Measurements from ENCODE around the gene SPNS2. TPM values are rescaled to one million over a fixed set of nuclear protein-coding genes. Genes with fewer than 3 reads are reported as not detected.

Gene SPNS2
- total RNA-seq, 1 donor = under 0.01 TPM

DNA sequence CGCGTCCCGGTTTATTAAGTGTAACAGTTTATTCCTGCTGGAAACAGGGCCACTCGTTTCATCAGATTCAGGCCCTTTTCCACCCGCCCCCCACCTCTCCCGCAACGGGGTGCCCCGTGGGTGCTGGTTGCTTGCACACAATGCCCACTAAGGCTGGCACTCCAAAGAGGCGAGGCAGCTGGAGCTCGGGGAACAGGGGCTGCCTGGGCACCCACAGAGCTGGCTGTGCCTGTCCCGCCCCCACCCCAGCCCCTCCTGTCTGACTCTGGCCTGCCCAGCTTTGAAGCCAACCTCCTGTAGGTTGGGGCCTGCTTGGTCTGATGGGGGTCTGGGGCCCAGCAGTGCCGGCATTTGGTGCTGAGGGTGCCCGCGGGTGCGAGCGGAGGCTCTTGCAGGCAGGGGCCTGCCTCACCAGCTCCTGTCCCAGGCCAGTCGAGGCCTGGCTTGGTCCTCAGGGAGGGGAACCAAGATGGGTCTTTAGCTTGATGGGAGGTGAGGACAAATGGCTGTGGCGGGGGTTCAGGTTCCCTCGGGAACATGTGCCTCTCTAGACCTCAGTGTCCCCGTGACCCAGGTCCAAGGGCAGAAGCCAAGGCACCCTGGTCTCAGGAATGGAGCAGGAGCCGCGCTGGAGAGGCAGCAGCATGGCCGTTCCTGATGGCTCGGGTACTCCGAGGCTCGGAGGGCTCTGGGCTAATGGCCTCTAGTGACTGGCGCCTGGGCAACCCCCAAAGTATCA lies 36.4 kb downstream of the SPNS2 start:
- H3K4me3 ChIP-seq (ENCODE audit: insufficient read depth, low read length) = no peak overlapping the region
- no peak overlapping the region for H3K4me2 ChIP-seq (ENCODE audit: insufficient read depth, low read length)
- no peaks in the 10 kb centered on the region for H3K79me2 ChIP-seq (ENCODE audit: insufficient read depth, low read length)
- H3K9me3 ChIP-seq (ENCODE audit: low read depth, low read length) = no peaks in the 10 kb centered on the region
- H2AFZ ChIP-seq (ENCODE audit: low read length) = no peak overlapping the region
- no peak overlapping the region for H3K27ac ChIP-seq (ENCODE audit: low read depth, low read length)
- peaks cover 10% of the 10 kb centered on the region for H3K36me3 ChIP-seq (ENCODE audit: insufficient read depth, low read length)
- peaks cover 4% of the 10 kb centered on the region for H4K20me1 ChIP-seq (ENCODE audit: insufficient read depth, low read length)
- H3K4me1 ChIP-seq (ENCODE audit: insufficient read depth, low read length) = no peaks in the 10 kb centered on the region
- no peaks in the 10 kb centered on the region for H3K27me3 ChIP-seq (ENCODE audit: insufficient read depth, low read length)
- TF ChIP-seq, protein P1, sequence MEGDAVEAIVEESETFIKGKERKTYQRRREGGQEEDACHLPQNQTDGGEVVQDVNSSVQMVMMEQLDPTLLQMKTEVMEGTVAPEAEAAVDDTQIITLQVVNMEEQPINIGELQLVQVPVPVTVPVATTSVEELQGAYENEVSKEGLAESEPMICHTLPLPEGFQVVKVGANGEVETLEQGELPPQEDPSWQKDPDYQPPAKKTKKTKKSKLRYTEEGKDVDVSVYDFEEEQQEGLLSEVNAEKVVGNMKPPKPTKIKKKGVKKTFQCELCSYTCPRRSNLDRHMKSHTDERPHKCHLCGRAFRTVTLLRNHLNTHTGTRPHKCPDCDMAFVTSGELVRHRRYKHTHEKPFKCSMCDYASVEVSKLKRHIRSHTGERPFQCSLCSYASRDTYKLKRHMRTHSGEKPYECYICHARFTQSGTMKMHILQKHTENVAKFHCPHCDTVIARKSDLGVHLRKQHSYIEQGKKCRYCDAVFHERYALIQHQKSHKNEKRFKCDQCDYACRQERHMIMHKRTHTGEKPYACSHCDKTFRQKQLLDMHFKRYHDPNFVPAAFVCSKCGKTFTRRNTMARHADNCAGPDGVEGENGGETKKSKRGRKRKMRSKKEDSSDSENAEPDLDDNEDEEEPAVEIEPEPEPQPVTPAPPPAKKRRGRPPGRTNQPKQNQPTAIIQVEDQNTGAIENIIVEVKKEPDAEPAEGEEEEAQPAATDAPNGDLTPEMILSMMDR (IDR thresholded peaks at IDR 0.05; ENCODE audit: extremely low read depth, low read depth, low read length) = no peak
- DNase-seq (ENCODE audit: insufficient read length, low spot score, missing footprints) = peak; percentile 88

DNA sequence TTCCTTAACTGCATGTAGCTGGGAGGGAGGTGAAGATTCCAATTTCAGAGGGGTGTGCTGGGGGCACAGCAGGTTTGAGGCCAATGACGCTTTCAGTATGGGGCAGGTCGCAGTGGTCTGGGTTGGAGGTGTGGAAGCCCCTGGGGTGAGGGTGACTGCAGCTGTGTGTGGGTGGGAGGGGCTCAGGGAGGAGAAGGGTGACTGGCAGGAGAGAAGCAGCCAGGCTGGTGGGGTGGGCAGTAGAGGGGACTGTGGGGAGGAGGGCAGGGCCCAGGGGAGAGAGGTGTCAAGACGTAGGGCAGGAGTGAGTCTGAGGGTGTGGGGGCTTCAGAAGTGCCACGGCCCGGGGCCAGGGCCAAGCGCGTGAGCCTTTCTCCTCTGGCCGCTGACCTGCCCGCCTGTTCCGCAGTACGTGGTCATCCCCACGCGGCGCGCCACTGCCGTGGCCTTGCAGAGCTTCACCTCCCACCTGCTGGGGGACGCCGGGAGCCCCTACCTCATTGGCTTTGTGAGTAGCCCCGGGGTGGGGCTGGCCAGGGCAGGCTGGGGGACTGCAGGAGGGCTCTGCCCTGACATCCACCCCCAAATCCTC lies 37.1 kb downstream of the SPNS2 start:
- Histone ChIP-seq H3K4me2 (ENCODE audit: insufficient read depth, low read length) (no peak overlapping the region), H3K27me3 (ENCODE audit: insufficient read depth, low read length) (no peaks in the 10 kb centered on the region)

DNA sequence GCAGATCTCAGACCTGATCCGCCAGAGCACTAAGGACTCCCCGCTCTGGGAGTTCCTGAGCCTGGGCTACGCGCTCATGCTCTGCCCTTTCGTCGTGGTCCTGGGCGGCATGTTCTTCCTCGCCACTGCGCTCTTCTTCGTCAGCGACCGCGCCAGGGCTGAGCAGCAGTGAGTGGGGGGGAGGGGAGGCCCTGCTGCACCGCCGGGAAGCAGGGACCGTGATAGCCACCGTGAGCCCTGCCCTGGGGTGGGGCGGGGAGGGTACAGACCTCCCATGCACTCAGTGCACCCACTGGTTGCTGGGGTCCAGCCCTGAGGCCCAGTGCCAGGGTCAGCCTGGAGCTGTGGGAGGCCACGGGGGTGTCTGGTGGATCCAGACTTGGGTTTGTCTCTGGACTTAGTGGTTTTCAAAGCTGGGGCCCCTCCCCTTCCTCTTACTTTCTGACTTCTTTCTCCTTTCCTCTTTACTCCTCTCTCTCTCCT lies 37.6 kb downstream of the SPNS2 start:
- TF ChIP-seq, protein P1 (IDR thresholded peaks at IDR 0.05; ENCODE audit: extremely low read depth, low read depth, low read length) = no peak
- peaks cover 17% of the 10 kb centered on the region for H3K36me3 ChIP-seq (ENCODE audit: insufficient read depth, low read length)
- H3K4me1 ChIP-seq (ENCODE audit: insufficient read depth, low read length) = no peaks in the 10 kb centered on the region
- no peak overlapping the region for H2AFZ ChIP-seq (ENCODE audit: low read length)
- no peaks in the 10 kb centered on the region for H3K79me2 ChIP-seq (ENCODE audit: insufficient read depth, low read length)
- no peaks in the 10 kb centered on the region for H3K9me3 ChIP-seq (ENCODE audit: low read depth, low read length)
- peaks cover 4% of the 10 kb centered on the region for H4K20me1 ChIP-seq (ENCODE audit: insufficient read depth, low read length)
- H3K4me2 ChIP-seq (ENCODE audit: insufficient read depth, low read length) = no peak overlapping the region
- no peak for DNase-seq (ENCODE audit: insufficient read length, low spot score, missing footprints)
- H3K27me3 ChIP-seq (ENCODE audit: insufficient read depth, low read length) = no peaks in the 10 kb centered on the region
- no peak overlapping the region for H3K27ac ChIP-seq (ENCODE audit: low read depth, low read length)
- no peak overlapping the region for H3K4me3 ChIP-seq (ENCODE audit: insufficient read depth, low read length)

More for the DNA sequence above, 37.1 kb downstream of the SPNS2 start:
- H3K4me1 ChIP-seq (ENCODE audit: insufficient read depth, low read length) = no peaks in the 10 kb centered on the region
- H3K4me3 ChIP-seq (ENCODE audit: insufficient read depth, low read length) = no peak overlapping the region
- H3K79me2 ChIP-seq (ENCODE audit: insufficient read depth, low read length) = no peaks in the 10 kb centered on the region
- no peak for DNase-seq (ENCODE audit: insufficient read length, low spot score, missing footprints)
- TF ChIP-seq, protein P1 (IDR thresholded peaks at IDR 0.05; ENCODE audit: extremely low read depth, low read depth, low read length) = no peak
- H3K9me3 ChIP-seq (ENCODE audit: low read depth, low read length) = no peaks in the 10 kb centered on the region
- H4K20me1 ChIP-seq (ENCODE audit: insufficient read depth, low read length) = peaks cover 4% of the 10 kb centered on the region
- H3K36me3 ChIP-seq (ENCODE audit: insufficient read depth, low read length) = peaks cover 14% of the 10 kb centered on the region
- no peak overlapping the region for H3K27ac ChIP-seq (ENCODE audit: low read depth, low read length)
- H2AFZ ChIP-seq (ENCODE audit: low read length) = no peak overlapping the region

DNA sequence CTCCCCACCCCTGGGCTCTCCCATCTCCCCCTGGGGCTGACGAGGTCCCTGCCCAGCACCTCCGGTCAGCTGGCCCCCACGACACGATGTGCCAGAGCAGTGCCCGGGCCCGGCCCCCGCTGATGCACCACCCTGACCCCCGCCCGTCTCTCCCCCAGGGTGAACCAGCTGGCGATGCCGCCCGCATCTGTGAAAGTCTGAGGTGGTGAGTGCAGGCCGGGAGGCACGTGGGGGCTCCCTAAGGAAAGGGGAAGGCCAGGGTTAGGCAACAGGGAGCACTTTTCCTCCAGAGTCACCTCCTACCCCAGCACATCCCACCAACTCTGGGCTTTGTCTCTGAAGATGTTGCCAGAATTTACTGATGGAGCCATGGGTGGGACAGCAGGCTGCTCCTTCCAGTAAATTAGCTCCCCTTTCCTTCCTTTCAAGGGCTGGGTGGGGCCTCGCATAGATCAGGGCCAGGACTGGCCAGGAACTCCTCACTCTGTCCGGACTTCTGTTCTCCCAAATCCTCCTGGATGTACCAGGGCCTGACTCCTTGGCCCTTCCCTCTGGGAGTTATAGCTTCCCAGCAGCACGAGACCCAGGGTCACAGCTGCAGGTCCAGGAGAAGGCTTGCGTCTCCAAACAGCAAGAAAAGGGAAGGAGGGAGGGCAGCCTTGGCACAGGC lies 38.2 kb downstream of the SPNS2 start:
- TF ChIP-seq, protein P1 (IDR thresholded peaks at IDR 0.05; ENCODE audit: extremely low read depth, low read depth, low read length) = no peak
- Histone ChIP-seq H4K20me1 (ENCODE audit: insufficient read depth, low read length) (peaks cover 4% of the 10 kb centered on the region), H3K4me1 (ENCODE audit: insufficient read depth, low read length) (no peaks in the 10 kb centered on the region), H2AFZ (ENCODE audit: low read length) (no peak overlapping the region), H3K27me3 (ENCODE audit: insufficient read depth, low read length) (no peaks in the 10 kb centered on the region), H3K36me3 (ENCODE audit: insufficient read depth, low read length) (peaks cover 23% of the 10 kb centered on the region), H3K79me2 (ENCODE audit: insufficient read depth, low read length) (no peaks in the 10 kb centered on the region), H3K27ac (ENCODE audit: low read depth, low read length) (no peak overlapping the region), H3K9me3 (ENCODE audit: low read depth, low read length) (no peaks in the 10 kb centered on the region), H3K4me2 (ENCODE audit: insufficient read depth, low read length) (no peak overlapping the region), H3K4me3 (ENCODE audit: insufficient read depth, low read length) (no peak overlapping the region)
- peak; percentile 93 for DNase-seq (ENCODE audit: insufficient read length, low spot score, missing footprints)
